Measurements from ENCODE around the gene CFAP141.
A peak's percentile ranks its signal among the peaks of the same experiment; 100 is the strongest.
"Not testable (repeated sequence)": the region's sequence is repeated elsewhere in the genome, so short reads cannot be mapped to it uniquely, and the experiment has no call there.

The CFAP141 gene

DNA sequence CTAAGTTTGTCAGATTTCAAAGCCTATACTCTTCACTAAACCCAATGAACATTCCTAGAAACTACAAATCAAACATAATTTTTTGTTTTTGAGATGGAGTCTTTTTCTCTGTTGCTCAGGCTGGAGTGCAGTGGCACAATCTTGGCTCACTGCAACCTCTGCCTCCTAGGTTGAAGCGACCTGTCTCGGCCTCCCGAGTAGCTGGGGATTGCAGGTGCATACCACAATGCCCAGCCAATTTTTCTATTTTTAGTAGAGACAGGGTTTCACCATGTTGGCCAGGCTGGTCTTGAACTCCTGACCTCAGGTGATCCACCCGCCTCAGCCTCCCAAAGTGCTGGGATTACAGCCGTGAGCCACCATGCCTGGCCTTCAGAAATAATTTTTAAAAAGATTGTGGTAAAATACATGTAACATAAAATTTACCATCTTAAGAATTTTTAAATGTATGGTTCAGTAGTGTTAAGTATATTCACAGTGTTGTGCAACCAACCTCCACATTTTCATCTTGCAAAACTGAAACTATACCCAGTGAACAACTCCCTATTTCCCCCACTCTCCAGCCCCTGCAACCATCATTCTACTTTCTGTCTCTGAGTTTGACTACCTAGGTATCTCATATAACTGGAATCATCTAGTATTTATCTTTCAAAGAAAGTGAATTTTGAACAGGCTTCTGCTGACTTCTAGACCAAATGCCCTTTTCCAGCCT lies 2.7 kb upstream of the CFAP141 start:
- H3K4me3 ChIP-seq (ENCODE audit: low read length) = no peak overlapping the region
- TF ChIP-seq CTCF (conservative IDR thresholded peaks at IDR 0.05; ENCODE audit: low read depth, low read length) = no peak
- no peak for DNase-seq (ENCODE audit: low read depth)

- no peak for TF ChIP-seq CTCF (conservative IDR thresholded peaks at IDR 0.05; ENCODE audit: low read depth, low read length)
- no peak overlapping the region for H3K4me3 ChIP-seq (ENCODE audit: low read length)
- DNase-seq (ENCODE audit: low read depth) = no peak
These were observed 1.1 kb upstream of the CFAP141 start for GRCh38 chr1:154207262-154207661.

GRCh38 chr1:154205778-154206177 lies 355 bp downstream of the CFAP141 start:
- DNase-seq (ENCODE audit: low read depth); H3K4me3 ChIP-seq (ENCODE audit: low read length): not testable (repeated sequence)

GRCh38 chr1:154199563-154199879 lies 6.6 kb downstream of the CFAP141 start:
- H3K4me3 ChIP-seq (ENCODE audit: low read length) = no peak overlapping the region
- DNase-seq (ENCODE audit: low read depth) = no peak
- peak; percentile 19 for TF ChIP-seq CTCF (conservative IDR thresholded peaks at IDR 0.05; ENCODE audit: low read depth, low read length)

DNA sequence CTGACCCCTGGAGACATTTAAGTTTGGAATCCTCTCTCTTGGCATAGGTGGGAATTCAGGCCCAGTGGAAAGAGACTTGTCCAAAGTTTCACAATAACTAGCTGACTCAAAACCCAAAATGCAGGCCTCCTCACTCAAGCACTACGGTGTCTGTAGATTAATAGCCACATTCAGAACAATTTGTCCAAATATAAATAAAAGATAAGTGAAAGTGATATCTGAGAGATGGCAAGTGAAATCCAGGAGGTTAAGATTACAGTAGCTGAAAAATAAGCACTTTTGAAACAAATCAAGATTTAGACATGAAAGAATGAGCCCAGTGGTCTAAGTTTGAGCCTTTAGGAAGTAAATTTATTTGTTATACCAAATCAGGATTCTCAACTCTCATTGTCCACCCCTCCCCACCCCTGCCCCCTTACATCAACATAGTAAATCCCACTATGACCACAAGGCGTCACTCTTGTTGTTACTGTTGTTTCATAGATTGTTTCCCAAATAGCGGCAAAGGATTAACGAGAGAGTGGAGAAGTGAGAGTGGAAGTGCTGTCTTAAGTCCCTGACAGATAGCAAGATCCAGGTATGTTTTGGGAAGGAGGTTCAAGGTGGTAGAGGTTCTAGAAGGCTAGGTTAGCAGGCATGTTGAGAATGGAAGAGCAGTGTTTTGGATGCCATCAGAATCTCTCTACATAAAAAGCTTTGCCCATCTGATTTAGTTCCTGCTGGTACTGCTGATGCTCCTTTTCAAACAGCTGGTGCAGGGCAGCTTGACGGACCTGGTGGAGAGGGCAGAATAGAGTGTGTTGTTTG lies 7.2 kb downstream of the CFAP141 start:
- no peak overlapping the region for H3K4me3 ChIP-seq (ENCODE audit: low read length)
- peak; percentile 67 for TF ChIP-seq CTCF (conservative IDR thresholded peaks at IDR 0.05; ENCODE audit: low read depth, low read length)
- DNase-seq (ENCODE audit: low read depth) = no peak

DNA sequence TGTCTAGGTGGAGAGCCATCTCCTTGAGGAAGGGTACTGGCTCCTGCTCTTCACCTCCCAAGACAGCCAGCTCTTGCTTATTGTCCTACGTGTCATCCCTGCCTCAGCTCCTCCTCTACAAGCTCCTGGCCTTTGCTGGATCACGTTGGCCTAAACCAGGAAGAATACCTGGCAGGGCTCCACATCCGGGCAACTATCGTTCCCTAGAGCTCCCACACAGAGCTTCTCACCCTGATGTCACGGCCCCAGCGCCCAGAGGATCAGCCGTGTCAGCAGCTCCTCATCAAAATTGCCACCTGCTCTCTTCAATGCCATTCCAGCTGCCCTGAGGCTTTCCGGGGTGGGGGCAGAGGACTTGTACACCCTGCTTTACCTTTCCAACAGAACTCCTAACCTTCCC lies 12.3 kb downstream of the CFAP141 start:
- no peak for TF ChIP-seq CTCF (conservative IDR thresholded peaks at IDR 0.05; ENCODE audit: low read depth, low read length)
- H3K4me3 ChIP-seq (ENCODE audit: low read length) = no peak overlapping the region
- DNase-seq (ENCODE audit: low read depth) = no peak

- H3K4me3 ChIP-seq (ENCODE audit: low read length) = no peak overlapping the region
- no peak for DNase-seq (ENCODE audit: low read depth)
- no peak for TF ChIP-seq CTCF (conservative IDR thresholded peaks at IDR 0.05; ENCODE audit: low read depth, low read length)
These were observed 13.7 kb downstream of the CFAP141 start for GRCh38 chr1:154192476-154192875.
